ENCODE results near the gene RBM48.

Gene RBM48

GRCh38 chr7:92496876-92497275, 31.7 kb upstream of the RBM48 start:
- Histone ChIP-seq H3K18ac (ENCODE audit: low read length) (no peak overlapping the region), H4K8ac (ENCODE audit: low read depth, low read length) (no peak overlapping the region), H3K4me2 (ENCODE audit: low read length) (no peak overlapping the region), H3K36me3 (ENCODE audit: control insufficient read depth in 1 of 2, insufficient read depth in 2 of 2, low read length in 2 of 2) (peaks cover 3 to 7% of the 10 kb centered on the region in 2 experiments), H3K79me1 (ENCODE audit: low read length) (no peaks in the 10 kb centered on the region), H3K4ac (ENCODE audit: low read depth, low read length) (no peak overlapping the region), H3K14ac (ENCODE audit: low read length) (no peak overlapping the region), H2BK5ac (ENCODE audit: low read depth, low read length, poor library complexity) (no peak overlapping the region), H2BK120ac (ENCODE audit: insufficient read depth, low read length, poor library complexity) (no peak overlapping the region), H2AFZ (ENCODE audit: insufficient read depth, low read length, poor library complexity) (no peak overlapping the region), H4K91ac (ENCODE audit: low read depth, low read length) (no peak overlapping the region), H3K4me3 (ENCODE audit: low read depth, low read length) (no peak overlapping the region), H3K27me3 (ENCODE audit: insufficient read depth, low read length) (no peaks in the 10 kb centered on the region), H3K9me3 (ENCODE audit: insufficient read depth, low read depth, low read length) (no peaks in the 10 kb centered on the region), H3K4me1 (ENCODE audit: control insufficient read depth in 1 of 2, insufficient read depth in 2 of 2, low read length in 2 of 2) (no peaks in the 10 kb centered on the region), H3K79me2 (ENCODE audit: control insufficient read depth, insufficient read depth, low read length, poor library complexity) (no peaks in the 10 kb centered on the region), H3K23ac (ENCODE audit: low read length) (no peak overlapping the region), H4K12ac (ENCODE audit: low read depth, low read length) (no peak overlapping the region), H2AK5ac (ENCODE audit: low read length) (no peak overlapping the region), H3K27ac (ENCODE audit: low read depth, low read length) (no peak overlapping the region), H3K9ac (ENCODE audit: low read length) (no peak overlapping the region), H2BK12ac (ENCODE audit: low read length) (no peak overlapping the region)
- no peak for DNase-seq
- WGBS (ENCODE audit: extremely low coverage, insufficient coverage, insufficient read length) = no CpG with 5 or more reads among the region's 2 CpGs

DNA sequence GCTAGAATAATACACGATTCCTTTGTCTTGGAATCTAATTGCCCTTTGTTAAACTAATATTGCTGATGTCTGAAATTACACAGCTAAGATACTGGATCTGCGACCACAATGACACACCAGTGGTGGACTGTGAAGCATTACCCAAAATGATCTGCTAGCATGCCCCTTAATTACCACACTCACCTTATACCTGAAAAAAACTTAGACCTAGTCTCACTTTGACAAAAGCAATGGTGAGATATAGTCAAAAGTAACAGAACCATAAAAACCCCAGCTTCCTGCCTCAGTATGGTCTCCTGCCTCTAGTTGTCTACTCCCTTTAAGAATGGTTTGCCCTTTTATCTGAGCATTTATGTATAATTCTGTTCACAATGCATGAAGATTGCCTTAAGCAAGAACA, 30.0 kb upstream of the RBM48 start:
- Histone ChIP-seq H3K4ac (ENCODE audit: low read depth, low read length) (no peak overlapping the region), H3K4me2 (ENCODE audit: low read length) (no peak overlapping the region), H2BK5ac (ENCODE audit: low read depth, low read length, poor library complexity) (no peak overlapping the region), H3K4me3 (ENCODE audit: low read depth, low read length) (no peak overlapping the region), H3K9ac (ENCODE audit: low read length) (no peak overlapping the region), H3K79me1 (ENCODE audit: low read length) (no peaks in the 10 kb centered on the region), H3K27ac (ENCODE audit: low read depth, low read length) (no peak overlapping the region), H2BK120ac (ENCODE audit: insufficient read depth, low read length, poor library complexity) (no peak overlapping the region), H4K91ac (ENCODE audit: low read depth, low read length) (no peak overlapping the region), H3K9me3 (ENCODE audit: insufficient read depth, low read depth, low read length) (no peaks in the 10 kb centered on the region), H3K18ac (ENCODE audit: low read length) (no peak overlapping the region), H2BK12ac (ENCODE audit: low read length) (no peak overlapping the region), H2AK5ac (ENCODE audit: low read length) (no peak overlapping the region), H3K36me3 (ENCODE audit: control insufficient read depth in 1 of 2, insufficient read depth in 2 of 2, low read length in 2 of 2) (peaks cover 1 to 4% of the 10 kb centered on the region in 2 experiments), H3K4me1 (ENCODE audit: control insufficient read depth in 1 of 2, insufficient read depth in 2 of 2, low read length in 2 of 2) (no peaks in the 10 kb centered on the region), H4K12ac (ENCODE audit: low read depth, low read length) (no peak overlapping the region), H3K79me2 (ENCODE audit: control insufficient read depth, insufficient read depth, low read length, poor library complexity) (no peaks in the 10 kb centered on the region), H3K27me3 (ENCODE audit: insufficient read depth, low read length) (no peaks in the 10 kb centered on the region), H3K23ac (ENCODE audit: low read length) (no peak overlapping the region), H2AFZ (ENCODE audit: insufficient read depth, low read length, poor library complexity) (no peak overlapping the region), H4K8ac (ENCODE audit: low read depth, low read length) (no peak overlapping the region), H3K14ac (ENCODE audit: low read length) (no peak overlapping the region)
- DNase-seq = no peak
- no CpG with 5 or more reads among the region's 2 CpGs for WGBS (ENCODE audit: extremely low coverage, insufficient coverage, insufficient read length)

- Histone ChIP-seq H3K79me1 (ENCODE audit: low read length) (no peaks in the 10 kb centered on the region), H3K4me2 (ENCODE audit: low read length) (no peak overlapping the region), H3K9ac (ENCODE audit: low read length) (no peak overlapping the region), H3K4me3 (ENCODE audit: low read depth, low read length) (no peak overlapping the region), H3K27ac (ENCODE audit: low read depth, low read length) (no peak overlapping the region), H3K23ac (ENCODE audit: low read length) (no peak overlapping the region), H3K4ac (ENCODE audit: low read depth, low read length) (no peak overlapping the region), H3K14ac (ENCODE audit: low read length) (no peak overlapping the region), H3K36me3 (ENCODE audit: control insufficient read depth in 1 of 2, insufficient read depth in 2 of 2, low read length in 2 of 2) (peaks cover 6% of the 10 kb centered on the region in 2 experiments), H2AFZ (ENCODE audit: insufficient read depth, low read length, poor library complexity) (no peak overlapping the region), H3K4me1 (ENCODE audit: control insufficient read depth in 1 of 2, insufficient read depth in 2 of 2, low read length in 2 of 2) (no peaks in the 10 kb centered on the region), H2AK5ac (ENCODE audit: low read length) (no peak overlapping the region), H2BK5ac (ENCODE audit: low read depth, low read length, poor library complexity) (no peak overlapping the region), H4K91ac (ENCODE audit: low read depth, low read length) (no peak overlapping the region), H3K27me3 (ENCODE audit: insufficient read depth, low read length) (no peaks in the 10 kb centered on the region), H3K9me3 (ENCODE audit: insufficient read depth, low read depth, low read length) (no peaks in the 10 kb centered on the region), H3K18ac (ENCODE audit: low read length) (no peak overlapping the region), H4K8ac (ENCODE audit: low read depth, low read length) (no peak overlapping the region), H2BK120ac (ENCODE audit: insufficient read depth, low read length, poor library complexity) (no peak overlapping the region), H3K79me2 (ENCODE audit: control insufficient read depth, insufficient read depth, low read length, poor library complexity) (no peaks in the 10 kb centered on the region), H2BK12ac (ENCODE audit: low read length) (no peak overlapping the region), H4K12ac (ENCODE audit: low read depth, low read length) (no peak overlapping the region)
- no peak for DNase-seq
- WGBS (ENCODE audit: extremely low coverage, insufficient coverage, insufficient read length) = no CpG with 5 or more reads among the region's 2 CpGs
These were observed 24.8 kb upstream of the RBM48 start for GRCh38 chr7:92503767-92504166.

- H3K14ac ChIP-seq (ENCODE audit: low read length) = no peak overlapping the region
- no peak overlapping the region for H3K4me3 ChIP-seq (ENCODE audit: low read depth, low read length)
- H4K8ac ChIP-seq (ENCODE audit: low read depth, low read length) = no peak overlapping the region
- no peak overlapping the region for H3K4me2 ChIP-seq (ENCODE audit: low read length)
- peak overlapping the region; percentile 38 for H3K9ac ChIP-seq (ENCODE audit: low read length)
- H3K27me3 ChIP-seq (ENCODE audit: insufficient read depth, low read length) = no peaks in the 10 kb centered on the region
- H4K12ac ChIP-seq (ENCODE audit: low read depth, low read length) = no peak overlapping the region
- no peak overlapping the region for H3K27ac ChIP-seq (ENCODE audit: low read depth, low read length)
- H2BK5ac ChIP-seq (ENCODE audit: low read depth, low read length, poor library complexity) = no peak overlapping the region
- no peaks in the 10 kb centered on the region for H3K9me3 ChIP-seq (ENCODE audit: insufficient read depth, low read depth, low read length)
- no peak overlapping the region for H2BK12ac ChIP-seq (ENCODE audit: low read length)
- H4K91ac ChIP-seq (ENCODE audit: low read depth, low read length) = no peak overlapping the region
- no peak overlapping the region for H2AFZ ChIP-seq (ENCODE audit: insufficient read depth, low read length, poor library complexity)
- no peaks in the 10 kb centered on the region for H3K79me1 ChIP-seq (ENCODE audit: low read length)
- no peaks in the 10 kb centered on the region for H3K4me1 ChIP-seq (ENCODE audit: control insufficient read depth in 1 of 2, insufficient read depth in 2 of 2, low read length in 2 of 2)
- WGBS (ENCODE audit: extremely low coverage, insufficient coverage, insufficient read length) = no CpG with 5 or more reads among the region's 3 CpGs
- peaks cover 6% of the 10 kb centered on the region in 2 experiments for H3K36me3 ChIP-seq (ENCODE audit: control insufficient read depth in 1 of 2, insufficient read depth in 2 of 2, low read length in 2 of 2)
- no peak overlapping the region for H3K18ac ChIP-seq (ENCODE audit: low read length)
- no peak overlapping the region for H3K23ac ChIP-seq (ENCODE audit: low read length)
- H3K4ac ChIP-seq (ENCODE audit: low read depth, low read length) = no peak overlapping the region
- no peak for DNase-seq
- no peaks in the 10 kb centered on the region for H3K79me2 ChIP-seq (ENCODE audit: control insufficient read depth, insufficient read depth, low read length, poor library complexity)
- H2BK120ac ChIP-seq (ENCODE audit: insufficient read depth, low read length, poor library complexity) = no peak overlapping the region
- no peak overlapping the region for H2AK5ac ChIP-seq (ENCODE audit: low read length)
These were observed 24.0 kb upstream of the RBM48 start for GRCh38 chr7:92504563-92504962.

Measured in trophoblast cell (in vitro differentiated cells and primary cell).